HG03175 (cell line): ENCODE results near the gene RDM1.
"Not testable (repeated sequence)": the region's sequence is repeated elsewhere in the genome, so short reads cannot be mapped to it uniquely, and the experiment has no call there.

Source experiments
- ATAC-seq: cut with Tn5 transposase; IDR thresholded peaks from one replicate; pipeline ENCODE4 v1.9.1; 2021; ENCODE audit warnings: mild to moderate bottlenecking, moderate library complexity; ENCODE audit not compliant: unreplicated experiment

Gene RDM1

DNA sequence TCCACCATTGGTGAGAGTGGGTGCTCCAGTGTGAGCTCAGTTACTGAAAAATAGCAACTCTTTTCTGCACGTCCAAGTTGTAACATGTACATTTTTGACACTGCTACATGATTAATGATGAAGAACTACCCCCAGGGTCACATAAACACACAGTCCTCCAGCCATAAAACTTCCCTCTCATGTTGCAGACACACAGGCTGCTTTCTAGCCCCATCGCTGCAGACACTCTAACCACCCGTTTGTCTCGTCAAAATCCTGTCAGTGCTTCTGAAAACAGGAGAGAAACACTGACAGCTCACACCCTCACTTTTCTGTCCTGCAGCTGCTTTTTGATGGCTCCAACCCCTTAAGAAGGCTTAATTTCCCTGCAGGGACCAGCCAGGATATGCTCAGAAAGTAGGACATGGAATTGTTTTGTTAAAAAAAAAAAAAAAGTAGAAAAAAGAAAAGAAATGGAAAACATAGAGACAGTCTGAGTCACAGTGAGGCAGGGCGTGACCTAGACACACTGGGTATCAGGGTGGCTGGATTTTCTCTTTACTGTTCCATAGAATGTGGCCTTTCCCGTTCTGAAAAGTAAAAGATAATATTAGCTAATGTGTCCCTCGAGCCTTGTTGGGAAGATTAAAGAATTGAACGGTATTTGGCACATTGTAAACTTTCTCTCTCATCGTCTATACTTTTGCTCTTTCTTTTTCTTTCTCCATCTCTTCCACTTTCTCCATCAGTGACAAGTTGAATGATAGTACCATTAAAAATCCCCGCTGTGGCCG, 29.7 kb downstream of the RDM1 start:
- ATAC-seq = no peak

DNA sequence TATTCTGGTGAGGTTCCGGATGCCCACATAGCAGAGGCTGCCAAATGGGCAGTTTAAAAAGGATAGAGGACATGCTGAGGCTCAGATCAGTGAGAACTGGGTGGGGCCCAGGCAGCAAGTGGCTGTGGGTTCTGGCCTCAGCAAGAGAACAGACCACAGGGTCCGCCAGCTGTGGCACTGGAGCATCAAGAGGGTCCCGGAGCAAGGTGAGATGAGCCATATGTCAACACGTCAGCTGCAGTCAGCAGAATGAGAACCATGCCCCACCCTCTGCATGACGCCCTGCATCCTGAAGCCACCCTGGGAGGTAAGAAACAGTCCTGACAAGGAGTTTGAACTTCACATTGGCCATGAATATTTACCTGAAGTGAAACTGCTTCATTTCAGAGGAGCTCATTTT, 30.3 kb downstream of the RDM1 start:
- no peak for ATAC-seq

DNA sequence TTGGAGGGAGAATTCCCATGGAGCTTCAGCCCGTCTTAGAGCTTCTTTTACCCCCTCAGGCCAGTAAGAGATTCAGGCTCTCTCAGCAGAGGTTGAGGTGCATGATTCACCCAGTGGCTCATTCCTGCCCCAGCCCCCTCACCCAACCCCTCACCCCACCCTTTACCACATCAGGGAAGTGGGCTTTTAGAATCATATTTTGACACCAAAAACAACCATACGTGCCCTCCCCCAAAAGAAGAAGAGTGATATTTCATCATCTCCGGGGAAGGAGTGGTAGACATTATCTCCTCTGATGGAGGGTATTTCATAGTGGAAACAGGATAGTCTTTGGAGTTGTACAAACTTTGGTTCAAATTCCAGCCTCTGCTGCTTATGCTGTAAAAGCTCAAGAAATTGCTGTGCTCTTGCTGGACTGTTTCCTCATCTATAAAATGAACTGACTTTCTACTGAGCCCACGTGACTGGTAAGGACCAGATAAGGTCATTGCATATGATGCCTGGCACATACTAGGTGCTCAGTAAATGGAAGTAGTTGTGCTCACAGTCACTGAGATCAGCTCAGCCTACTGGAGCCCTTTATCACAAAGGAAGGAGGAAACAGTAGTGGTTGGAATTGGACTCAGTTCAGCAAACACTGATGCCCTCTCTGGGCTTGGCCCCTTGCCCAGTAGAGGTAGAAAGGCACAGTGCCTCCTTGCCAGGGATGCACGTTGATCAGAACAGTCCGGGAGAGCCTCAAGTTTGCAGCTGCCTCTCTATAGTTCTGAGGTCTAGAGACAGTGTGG, 32.1 kb downstream of the RDM1 start:
- no peak for ATAC-seq

DNA sequence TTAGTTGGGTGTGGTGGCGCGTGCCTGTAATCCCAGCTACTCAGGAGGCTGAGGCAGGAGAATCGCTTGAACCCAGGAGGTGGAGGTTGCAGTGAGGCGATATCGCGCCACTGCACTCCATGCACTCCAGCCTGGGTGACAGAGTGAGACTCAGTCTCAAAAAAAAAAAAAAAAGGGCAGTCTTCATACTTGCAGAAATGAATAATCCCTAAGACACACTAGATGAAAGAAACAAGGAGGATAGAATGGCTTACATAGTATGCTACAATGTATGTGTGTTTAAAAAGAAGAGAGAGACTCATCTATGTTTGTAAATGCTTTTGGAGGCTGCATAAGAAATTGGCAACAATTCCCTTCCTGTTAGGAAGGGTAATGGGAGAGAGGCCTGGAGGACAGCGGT, 32.8 kb downstream of the RDM1 start:
- ATAC-seq = not testable (repeated sequence)

DNA sequence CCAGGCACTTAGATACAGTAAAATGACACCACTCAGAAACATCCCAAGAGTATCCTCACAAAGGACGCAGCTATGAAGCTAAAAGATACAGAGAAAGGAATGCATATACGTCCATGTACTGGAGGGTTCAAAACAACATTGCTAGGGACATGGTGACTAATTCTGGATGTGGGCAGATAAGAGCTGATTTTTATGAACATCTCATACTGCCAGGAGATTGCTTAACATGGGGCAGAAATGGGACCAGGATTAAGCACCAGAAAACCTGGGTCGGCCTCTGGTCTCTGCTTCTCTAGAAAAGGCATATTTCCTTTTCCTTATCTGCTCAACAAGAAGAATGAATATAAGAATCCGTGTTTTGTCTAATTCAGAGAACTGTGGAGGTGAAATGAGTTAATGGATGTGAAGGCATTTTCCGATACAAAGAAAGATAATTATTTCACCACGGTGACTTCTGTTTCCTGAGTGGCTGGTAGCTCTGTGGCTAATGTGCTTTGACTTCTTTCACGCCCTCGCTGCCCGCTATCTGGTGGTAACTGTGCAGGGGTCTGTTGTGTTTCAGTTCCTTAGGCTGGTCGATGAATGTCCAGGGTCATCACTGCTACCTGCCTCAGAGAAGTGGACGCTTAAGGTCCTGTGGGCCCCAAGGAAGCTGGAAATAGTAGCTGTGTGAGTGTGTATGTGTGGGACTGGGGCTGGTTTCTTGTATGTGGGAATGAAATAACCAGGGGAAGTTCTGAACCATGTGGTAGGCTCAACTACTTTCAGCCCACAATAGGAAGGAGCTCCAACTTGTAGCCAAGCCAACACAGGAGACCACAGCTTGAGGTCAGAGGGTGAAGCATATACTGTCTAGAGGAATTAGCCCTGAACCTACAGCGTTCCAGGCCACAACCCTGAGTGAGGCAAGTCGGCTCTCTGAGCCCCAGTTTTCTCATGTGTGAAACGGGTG, 34.7 kb downstream of the RDM1 start:
- ATAC-seq = no peak

DNA sequence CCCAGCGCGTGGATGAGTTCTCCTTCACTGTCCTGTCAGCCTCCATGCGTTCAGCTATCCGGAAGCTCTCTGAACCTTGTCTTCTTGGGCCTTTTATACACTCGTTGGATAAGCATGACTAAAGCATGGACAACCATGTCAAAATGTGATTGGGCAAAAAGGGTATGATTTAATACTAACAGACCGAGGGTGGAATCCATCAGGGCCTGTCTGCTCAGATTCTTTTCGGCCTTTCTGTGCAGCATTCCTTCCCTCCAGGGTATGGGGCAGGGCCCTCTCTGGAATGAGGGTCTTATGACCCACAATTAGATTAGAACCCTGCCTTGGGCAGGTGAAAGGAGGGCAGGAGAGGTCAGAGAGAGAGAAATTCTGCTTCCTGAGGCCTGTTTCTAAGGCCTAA, 36.4 kb downstream of the RDM1 start:
- no peak for ATAC-seq

DNA sequence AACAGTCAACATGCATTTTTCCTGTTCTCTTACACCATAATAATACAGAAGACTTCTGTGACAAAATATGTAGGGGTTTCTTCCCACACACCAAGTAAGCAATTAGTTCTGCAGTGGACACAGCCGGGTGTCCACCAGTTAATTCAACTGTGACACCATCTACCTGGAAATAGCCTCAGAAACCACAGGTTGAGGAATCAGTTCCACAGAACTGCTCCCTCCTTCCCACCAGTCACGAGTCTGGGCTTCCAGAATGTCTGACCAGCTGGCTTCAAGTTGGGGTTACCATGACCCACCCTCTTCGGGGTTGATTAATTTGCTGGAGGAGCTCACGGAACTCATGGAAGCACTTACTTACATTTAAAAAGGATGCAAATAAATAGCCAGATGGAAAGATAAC, 36.8 kb downstream of the RDM1 start:
- ATAC-seq = no peak

DNA sequence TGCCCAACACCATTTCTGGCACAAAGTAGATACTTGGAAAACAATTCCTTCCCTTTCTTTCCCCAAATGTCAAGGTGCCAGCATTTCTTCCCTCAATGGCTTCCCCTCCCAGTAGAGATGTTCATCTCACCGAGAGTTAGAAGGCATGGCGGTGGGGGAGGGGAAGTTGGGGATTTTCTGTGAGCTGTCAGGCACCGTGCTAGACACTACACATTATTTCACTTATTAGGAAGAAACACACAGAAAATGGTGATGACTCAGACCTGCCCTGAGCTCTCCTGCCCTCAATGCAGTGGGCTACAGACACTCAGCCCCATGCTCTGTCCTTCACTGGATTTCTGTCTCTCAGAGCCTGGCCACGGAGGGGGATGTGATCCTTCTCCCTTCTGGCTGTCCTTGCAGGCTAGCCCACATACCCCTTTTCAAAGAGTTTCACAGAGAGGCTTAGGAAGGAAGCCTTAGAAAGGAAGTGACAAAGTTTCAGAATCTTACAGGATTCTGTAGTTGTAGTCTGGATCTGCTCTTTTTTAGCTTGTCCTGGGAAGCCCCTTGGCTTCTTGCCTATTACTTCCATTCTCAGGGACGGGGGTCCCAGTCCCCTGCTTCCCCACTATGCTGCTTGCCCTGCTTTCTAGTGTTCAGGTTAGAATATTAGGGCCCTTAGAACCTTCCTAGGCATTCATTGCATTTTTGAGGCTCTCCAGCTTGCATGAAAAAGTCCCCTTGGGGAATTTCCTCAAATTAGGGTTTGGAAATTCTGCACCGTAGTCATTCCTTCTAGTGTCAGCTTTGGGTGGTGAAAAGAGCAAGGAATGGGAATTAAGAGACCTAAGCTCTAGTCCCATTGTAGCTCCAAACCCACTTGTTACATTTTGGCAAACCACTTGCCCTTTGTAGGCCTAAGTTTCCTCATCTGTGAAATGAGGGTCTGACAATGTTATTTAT, 38.2 kb downstream of the RDM1 start:
- ATAC-seq = no peak

DNA sequence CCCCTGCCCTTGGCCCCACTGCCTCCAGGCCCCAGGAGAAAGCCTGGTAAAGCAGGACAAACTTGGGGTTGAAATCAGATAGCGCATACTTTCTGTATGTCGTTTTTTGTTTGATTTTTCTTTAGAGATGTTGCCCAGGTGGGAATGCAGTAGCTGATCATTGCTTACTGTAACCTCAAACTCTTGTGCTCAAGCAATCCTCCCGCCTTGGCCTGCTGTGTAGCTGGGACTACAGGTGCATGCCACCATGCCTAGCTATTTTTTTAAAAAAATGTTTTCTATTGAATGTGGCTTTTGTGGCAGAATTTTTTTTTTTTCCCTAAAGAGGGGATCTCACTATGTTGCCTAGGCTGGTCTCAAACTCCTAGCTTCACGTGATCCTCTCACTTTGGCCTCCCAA, 39.3 kb downstream of the RDM1 start:
- no peak for ATAC-seq

DNA sequence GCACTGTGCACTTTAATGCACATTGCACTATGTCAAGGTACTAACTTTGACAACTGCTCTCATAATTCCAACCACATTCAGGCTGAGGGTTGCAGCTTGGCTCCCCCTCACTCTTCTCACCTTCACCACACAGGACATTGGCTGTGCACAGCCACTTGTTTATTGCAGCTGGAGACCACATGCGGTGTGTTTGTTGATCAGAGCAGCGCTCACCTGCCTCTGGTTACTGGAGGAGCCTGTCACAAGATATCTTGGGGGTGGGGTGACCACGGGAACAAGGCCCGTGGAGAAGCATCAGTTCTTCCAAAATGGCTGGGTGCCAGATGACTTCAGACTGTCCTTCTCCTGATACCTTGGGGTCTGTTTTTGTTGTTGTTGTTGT, 39.8 kb downstream of the RDM1 start:
- peak; percentile 79 for ATAC-seq

DNA sequence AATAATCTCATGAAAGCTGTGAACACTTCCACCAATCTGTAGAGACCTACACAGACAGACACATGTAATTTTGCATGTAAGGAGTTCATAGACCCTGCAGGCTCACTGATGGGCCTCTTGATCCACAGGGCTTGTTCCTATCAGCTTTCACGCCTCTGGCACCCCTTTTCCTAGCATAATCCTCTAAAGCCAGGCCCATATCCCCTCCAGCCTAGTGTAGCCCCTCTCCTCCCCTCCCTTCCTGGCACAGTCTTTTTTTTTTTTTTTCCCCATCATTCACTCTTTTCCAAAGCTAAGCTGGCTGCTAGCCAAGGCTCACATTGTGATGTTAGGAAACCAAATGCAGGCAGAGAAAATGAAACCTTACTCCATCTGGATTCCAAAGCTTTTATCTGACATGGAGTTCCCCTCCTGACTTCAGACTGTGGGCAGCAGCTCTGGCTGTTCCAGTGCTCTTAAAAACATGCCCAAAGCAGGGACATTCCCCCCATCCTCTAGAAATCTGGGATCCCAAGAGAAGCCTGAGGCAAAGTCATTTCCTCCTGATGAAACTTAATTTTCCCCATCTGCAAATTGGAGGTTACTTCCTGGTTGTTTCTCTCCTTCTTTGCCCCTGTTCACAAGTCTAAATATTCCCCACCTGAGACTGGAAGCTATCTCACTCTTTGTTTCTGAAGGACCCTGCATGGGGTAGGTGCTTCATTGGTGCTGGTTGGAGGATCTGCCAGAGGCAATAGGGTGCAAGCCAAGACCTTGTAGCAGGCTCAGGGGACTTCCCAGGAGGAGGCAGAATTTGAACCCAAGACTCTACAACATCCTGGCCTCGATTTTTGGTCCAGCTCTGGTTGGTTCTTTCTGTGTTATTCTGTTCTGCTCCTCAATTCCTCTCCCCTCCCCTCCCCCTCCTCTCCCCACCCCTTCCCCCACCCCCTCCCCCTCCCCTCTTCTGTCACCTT, 40.5 kb downstream of the RDM1 start:
- no peak for ATAC-seq

DNA sequence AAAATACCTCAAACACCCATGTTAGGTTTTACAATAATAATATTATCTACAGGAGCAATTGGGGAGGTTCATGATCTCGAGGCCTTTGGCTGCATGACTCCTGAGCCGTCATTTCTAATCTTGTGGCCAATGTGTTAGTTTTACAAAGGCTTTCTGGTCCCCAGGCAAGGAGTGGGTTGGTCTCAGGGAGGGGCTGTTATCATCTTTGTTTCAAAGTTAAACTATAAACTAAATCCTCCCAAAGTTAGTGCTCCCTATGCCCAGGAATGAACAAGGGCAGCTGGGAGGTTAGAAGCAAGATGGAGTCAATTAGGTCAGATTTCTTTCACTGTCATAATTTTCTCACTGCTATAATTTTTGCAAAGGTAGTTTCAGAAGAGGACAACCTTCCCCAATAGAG, 41.3 kb downstream of the RDM1 start:
- no peak for ATAC-seq

DNA sequence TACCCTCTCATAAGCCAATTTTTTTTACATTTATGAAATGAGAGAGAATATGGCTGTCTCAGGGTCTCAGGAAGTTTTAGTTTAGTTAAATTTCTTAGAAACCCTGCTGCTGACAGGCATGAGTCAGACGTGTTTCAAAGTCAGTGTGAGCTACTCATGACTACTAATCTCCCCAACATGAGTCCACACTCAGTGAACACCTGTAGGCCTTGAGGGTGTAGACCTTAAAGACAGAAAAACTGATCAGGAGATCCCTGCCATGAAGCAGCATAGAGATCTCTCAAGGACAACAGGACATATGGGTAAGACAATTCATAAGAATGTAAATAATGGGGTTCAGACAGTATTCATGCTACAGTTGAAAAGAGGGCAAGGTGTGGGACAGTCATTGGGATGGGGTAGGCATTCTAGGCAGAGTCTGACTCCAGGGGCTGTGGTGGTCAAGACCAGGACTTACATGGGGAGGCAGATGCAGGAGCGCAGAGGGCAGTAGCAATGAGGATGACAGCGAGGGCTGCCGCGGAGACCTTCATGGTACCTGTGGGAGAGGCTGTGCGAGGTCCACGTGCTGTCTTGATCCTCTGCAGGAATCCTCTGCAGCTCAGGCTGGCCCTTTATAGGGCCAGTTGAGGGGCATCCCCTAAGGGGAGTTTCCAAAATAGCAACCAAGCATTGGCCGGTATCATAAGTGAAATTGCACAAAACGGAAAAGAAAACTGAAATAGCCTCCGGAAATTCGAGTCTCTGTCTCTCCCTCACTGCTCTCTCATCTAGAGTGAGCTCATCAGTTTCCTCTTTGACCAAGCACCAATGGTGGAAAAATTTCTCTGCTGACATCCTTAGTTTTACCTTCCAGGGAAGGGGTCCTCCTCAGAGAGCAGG, 50.6 kb downstream of the RDM1 start, which contains the start of gene CCL5:
Gene CCL5 (minus strand): TSS at position 588 of the 882 bp plus-strand sequence.
- ATAC-seq = peak; percentile 84

DNA sequence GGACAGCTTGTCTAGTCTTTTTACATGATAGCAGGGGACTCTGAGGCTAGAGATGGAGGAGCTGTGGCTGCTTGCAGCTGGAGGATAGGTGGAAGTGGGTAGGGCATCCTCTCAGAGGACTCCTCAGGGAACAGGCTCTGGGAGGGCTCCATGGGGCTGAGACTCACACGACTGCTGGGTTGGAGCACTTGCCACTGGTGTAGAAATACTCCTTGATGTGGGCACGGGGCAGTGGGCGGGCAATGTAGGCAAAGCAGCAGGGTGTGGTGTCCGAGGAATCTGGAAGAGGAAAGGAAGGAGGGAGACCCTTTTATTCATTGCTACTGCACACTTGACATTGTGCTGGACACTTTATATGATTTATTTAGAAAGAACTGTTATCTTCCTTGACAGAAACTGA, 52.2 kb downstream of the RDM1 start:
- no peak for ATAC-seq

DNA sequence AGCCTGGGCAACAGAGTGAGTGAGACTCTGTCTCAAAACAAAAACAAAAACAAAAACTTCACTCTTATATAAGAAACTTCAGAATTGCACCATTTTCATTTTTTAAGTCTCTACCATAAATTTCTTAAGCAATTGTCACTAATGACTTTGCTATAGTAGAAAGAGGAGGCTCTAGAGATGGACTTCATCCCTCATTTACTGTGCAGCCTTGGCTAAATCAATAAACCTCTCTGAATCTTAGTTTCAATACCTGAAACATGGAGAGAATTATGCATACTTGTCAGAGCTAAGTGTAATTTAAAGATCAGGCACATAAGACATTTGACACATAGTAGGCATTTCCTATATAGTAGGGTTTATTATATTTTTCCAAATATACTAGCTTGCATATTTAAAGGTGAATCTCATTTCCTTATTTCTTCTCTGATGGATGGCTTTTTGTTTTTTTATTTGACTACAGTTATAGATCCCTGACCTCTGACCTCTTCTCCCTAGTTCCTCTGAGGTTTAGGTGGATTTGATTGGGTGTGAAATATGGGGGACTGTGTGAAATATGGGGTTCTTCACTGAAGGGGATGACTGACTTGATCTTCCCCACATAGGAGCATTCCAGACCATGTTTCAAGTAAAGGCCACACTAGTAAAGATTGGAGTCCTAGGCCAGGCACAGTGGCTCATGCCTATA, 53.1 kb downstream of the RDM1 start:
- no peak for ATAC-seq

DNA sequence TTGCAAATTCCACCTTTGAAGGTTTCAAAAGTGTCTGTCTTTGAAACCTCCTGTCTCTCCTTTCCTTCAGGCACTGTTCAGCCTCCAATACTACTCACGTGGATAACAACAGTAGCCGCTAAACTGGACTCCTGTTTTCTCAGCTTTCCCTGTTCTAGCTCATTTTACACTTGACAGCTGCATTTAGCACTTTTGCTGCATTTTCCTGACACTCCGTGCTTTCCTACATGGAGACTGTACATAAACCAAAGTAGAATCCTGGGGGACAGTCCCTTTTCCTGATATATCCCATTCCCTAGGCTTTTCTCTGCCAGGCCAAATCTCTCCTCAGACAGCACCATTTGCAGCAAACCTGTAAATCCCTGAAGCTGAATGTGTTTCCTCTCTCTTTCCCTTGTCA, 54.0 kb downstream of the RDM1 start:
- no peak for ATAC-seq

DNA sequence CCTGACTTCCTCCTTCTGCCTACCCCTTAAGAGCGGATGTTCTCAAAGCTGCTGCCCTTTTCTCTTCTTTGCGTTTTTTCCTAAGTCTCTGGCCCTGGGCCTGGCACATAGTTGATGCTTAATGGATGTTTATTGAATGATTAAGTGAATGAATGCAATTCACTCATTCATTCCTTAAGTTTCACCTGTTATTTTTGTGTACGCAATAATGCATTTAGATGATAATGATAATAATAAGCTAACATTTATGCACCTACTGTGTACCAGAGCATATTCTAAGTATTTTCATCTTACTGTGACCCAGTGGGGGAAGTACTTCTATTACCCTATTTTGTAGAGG, 54.8 kb downstream of the RDM1 start:
- ATAC-seq = no peak
